ENCODE results near the gene TFIP11.

The TFIP11 gene

DNA sequence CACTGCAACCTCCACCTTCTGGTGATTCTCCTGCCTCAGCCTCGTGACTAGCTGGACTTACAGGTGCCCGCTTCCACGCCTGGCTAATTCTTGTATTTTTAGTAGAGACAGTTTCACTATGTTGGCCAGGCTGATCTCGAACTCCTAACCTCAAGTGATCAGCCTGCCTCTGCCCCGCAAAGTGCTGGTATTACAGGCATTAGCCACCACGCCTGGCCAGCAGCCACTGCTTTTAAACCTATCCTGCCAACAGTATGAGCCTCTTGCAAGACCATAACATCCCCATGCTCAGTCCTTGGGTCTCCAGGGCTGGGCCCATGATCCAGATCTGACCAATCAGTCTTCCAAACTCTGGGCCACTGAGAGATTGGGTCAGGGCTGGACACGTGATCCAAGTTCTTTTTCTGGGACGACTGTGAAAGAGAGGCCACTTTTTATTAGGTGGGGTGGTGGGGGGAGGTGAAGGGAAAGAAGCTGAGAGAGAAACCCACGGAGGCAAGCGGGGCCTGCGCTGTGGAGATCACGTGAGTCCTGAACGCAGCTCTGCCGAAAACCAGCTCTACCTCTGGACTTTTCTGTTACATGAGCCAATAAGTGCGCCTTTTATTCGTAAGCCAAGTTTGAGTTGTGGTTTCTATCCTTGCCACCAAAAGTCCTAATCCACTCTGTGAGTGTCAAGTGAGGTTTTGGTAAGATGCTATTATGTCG is 65.3 kb downstream of the TFIP11 start:
- no peak for DNase-seq

- no peak for DNase-seq
Observed at GRCh38 chr22:26445577-26446275, 66.5 kb downstream of the TFIP11 start.

- DNase-seq: no peak
Observed at GRCh38 chr22:26444777-26445176, 67.5 kb downstream of the TFIP11 start.

DNA sequence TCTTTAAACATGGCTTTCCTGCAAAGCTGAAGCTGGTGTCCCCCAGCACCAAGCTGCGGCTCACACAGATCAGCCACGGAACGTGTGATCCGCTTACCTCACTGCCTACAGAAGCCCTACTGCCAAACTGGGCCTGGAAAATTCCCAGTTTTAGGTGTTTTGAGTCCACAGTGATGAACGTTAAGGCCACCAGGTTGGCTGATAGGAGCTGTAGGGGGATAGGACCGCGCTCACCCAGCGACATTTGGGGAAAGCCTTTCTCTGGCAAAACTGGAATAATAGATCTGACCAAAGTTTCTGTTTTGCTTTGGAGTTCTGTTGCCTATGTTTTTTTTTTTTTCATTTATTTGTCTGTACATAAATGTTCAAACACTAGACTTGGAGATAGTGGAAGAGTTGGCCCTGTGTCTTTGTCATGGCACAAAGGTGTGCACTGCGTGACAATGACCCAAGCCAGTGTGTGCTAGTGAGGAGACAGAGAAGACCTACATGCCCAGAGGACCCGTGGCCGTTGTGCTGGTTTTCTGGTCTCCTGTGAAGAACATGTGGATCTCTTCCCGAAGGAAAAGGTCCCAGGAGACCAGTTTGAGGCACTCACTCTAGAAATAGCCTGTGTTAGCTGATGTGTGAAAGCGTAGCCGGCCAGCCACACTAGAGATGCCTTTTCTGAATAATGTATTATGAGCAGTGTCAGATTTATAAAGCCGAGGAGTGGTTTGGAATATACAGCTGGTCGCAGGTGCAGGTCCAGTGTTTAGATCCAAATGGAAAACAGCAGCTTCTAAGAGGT is 68.2 kb downstream of the TFIP11 start:
- DNase-seq: peak; percentile 80

DNA sequence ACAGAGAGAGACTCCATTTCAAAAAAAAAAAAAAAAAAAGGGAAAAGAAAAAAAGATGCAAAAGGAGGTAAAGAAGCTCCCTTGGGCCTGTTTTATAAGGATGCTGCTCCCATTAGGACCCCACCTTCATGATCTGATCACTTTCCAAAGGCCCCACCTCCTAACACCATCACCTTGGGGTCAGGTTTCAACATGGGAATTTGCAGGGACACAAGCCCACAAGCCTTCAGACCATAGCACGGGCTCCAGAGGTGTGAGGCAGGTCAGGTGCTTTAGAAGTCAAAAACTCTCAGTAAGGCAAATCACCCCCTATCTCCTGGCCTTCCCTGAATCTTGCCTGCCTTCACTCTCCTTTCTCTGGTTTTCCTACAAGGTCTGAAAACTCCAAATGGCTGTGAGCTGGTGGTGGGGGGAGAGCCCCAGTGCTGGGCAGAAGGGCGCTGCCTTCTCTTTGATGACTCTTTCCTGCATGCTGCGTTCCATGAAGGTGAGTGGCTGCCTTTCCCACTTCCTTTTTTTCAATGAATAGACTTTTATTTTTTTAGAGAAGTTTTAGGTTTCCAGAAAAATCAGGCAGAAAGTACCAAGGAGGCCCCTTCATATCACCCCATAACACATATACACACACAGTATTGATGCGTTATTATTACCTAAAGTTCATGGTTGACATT is 70.1 kb downstream of the TFIP11 start:
- DNase-seq: no peak

All from eye (tissue), 1 donor.